NCI-H2171 treated with DMSO at 0.1 percent for 48 hours (cell line): ENCODE measurements around the gene ABCA3.
"Not testable (repeated sequence)": the region's sequence is repeated elsewhere in the genome, so short reads cannot be mapped to it uniquely, and the experiment has no call there.

Experiments used
- DNase-seq: peaks from one replicate; lab custom pipeline; 2025; lab: John Stamatoyannopoulos, UW

ABCA3 gene

DNA sequence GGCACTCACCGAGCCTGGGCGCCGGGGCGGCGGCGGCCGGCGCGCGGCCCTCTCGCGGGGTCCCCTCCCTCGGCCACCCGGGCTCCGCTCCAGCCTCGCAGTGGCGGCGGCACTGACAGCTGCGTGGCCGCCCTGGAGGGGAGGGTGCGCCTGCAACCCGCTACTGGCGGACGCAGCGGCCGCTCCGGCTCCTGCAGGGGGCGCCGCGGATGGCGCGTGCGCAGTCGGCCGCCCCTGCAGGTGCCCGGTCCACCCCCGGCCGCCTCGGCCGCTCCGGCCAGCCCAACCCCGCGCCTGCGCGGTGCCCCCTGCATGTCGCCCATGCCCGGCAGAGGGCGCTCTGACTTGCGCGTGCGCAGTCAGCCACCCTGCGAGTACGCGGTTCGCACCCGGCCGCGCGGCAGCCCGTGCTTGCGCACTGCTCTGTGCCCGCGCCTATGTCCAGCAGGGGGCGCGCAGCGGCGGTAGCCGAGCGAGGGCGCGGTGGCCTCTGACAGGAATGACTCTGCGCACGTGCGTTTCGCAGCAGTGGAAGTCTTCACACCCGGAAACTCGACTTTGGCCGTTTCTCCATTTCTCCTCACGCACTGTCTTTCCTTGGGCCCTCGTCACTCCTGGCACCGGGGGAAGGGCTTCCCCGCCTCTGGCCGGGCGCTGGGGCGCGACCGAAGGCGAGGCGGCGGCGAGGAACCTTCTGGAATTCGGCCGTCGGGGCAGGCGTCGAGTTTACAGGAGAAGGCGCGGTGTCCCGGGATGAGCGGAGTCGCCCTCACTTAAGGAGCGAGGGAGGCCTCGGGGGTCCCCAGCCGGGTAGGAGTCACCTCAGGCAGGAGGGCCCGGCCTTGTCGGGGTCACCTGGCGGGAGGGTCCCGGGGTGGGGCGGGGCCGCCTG, at the start of gene ABCA3:
TSS of gene ABCA3 (minus strand) at position 165 of the 892 bp plus-strand sequence. CDS start 14,262 bp downstream, outside the sequence.
- DNase-seq: peak; percentile 85

DNA sequence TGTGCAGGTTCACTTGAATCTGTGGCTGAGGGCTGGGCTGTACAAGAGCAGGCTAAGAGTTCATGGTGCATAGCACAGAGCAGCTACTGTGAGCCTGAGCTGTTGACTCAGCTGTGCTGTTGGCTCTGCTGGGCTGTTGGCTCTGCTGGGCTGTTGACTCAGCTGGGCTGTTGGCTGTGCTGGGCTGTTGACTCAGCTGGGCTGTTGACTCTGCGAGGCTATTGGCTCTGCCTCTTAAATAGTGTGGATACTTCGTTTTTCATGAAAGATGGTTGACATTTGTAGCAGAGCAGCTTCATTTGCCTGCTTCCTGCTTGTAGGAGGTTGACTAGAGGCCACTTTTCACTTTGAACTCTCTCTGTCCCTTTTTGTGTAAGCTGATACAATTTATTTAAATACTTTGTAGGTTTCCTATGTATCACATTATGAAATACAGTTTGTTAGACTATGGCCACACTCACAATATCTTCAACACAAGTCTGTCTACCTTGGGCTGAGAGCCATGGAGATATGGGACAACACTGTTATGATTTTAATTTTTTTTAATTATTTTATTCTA, 48.4 kb upstream of the ABCA3 start:
- DNase-seq: no peak

DNA sequence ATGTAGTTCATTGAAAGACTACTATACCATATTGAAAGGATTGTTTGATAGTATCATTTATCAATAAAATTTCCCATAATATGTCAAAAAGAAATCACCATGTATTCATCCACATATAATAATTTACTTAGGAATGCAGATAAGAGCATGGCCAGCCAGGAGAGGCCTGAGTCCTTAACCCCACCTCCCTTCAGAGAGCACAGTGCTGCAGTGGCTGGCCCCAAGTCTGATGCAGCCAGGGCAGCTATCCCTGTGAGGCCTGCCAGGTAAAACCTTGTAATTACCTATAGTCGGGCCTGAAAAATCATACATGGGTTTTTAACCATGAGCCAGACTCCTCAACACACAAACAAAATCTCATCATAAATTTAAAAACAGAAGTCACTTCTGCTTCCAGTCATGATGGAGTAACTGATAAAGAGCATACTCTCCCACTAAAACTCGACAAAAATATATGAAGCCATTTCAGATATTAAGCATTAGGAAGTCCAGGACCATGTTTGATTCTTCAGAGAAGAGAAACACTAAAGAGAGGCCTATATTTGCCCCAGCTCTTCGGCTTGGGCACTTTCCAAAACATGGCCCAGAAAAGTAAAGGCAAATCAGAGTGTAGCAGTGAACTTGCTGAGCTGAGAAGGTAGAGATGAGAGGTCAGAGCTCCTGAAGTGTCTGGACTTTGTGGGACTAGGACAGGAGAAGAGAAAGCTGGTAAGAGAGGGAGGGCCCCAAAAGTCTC, 47.8 kb upstream of the ABCA3 start:
- no peak for DNase-seq

GRCh38 chr16:2386990-2387389, 46.5 kb upstream of the ABCA3 start:
- no peak for DNase-seq

DNA sequence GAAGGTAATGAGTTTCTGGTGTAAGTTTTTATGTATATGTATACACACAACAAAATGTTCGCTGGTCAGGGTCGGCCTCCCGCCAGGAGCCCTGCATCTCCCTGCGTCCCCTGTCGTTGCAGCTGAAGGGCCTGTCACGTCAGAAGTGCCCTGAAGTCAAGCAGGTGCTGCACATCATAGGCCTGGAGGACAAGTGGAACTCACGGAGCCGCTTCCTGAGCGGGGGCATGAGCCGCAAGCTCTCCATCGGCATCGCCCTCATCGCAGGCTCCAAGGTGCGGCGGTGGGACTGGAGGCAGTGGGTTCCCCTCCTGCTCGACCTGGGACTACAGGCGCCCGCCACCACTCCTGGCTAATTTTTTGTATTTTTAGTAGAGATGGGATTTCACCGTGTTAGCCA, 45.5 kb upstream of the ABCA3 start:
- DNase-seq: not testable (repeated sequence)

DNA sequence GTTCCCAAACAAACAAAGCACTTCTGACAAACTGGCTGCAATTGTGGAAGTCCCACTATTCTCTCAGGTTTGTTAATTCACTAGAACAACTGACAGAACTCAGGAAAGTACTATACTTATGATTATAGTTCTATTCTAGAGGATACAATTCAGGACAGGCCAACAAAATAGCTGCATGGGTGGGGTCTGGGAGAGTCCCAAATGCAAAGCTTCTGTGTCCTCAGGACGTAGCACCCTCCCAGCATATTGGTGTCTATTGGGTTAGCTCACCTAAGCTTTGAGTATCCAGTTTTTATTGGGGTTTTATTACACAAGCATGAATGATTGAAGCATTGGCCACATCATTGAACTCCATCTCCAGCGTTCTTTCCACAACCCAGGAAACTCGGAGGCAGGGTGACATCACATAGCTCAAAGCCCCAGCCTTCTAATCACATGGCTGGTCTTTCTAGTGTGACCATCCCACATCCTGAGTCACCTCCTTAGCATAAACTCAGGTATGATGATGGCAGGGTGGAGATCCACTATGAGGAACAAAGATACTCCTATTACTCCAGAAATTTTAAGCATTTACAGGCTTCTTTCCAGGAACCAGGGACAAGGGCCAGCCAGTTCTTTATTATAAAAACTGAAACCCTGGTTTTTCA, 44.8 kb upstream of the ABCA3 start:
- DNase-seq: no peak

DNA sequence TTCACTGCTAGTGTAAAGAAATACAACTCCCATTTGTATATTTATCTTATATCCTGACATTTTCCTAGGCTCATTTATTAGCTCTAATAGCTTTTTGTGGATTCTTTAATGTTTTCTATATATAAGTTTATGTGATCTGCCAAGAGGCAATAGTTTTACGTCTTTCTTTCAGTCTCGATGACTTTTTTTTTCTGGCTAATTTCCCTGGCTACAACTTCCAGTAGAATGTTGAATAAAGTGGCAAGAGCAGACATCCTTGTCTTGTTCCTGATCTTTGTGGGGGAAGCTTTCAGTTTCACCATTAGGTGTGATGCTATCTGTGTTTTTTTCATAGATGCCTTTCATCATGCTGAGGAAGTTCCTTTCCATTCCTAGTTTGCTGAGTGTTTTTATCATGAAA, 43.9 kb upstream of the ABCA3 start:
- no peak for DNase-seq

DNA sequence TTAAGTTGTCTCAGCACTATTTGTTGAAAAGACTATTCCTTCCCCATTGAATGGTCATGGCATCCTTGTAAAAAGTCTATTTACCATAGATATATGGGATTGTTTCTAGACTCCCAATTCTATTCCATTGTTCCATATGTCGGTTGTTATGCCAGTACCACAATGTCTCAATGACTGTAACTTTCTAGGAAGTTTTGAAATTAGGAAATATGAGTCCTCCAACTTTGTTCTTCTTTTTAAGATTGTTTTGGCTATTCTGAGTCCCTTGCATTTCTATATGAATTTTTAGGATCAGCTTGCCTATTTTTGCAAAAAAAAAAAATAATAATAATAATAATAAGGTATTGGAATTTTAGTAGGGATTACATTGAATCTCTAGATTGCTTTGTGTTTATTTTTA, 43.0 kb upstream of the ABCA3 start:
- DNase-seq: no peak

- no peak for DNase-seq
Measured at GRCh38 chr16:2374644-2375043, 34.1 kb upstream of the ABCA3 start.

GRCh38 chr16:2373176-2373575, 32.6 kb upstream of the ABCA3 start:
- no peak for DNase-seq

- no peak for DNase-seq
Measured at GRCh38 chr16:2372684-2373083, 32.2 kb upstream of the ABCA3 start.

DNA sequence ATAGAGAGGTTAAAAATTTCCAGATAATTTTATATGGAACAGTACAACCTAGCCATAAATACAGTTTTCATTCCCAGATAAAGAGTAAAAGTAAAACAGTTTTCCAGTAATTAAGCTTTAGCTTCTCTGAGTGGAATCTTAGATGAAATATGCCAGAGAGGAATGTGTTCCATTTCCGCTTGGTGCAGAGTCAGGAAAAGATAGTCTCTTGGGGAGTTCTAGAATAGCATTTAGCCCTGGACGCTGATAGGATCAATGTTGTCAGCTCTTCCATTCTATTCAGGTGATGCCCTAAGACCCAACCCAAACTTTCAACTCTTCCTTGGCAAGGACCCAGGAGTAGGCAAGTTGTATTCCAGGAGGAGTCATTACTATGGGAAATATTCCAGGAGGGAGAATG, 30.9 kb upstream of the ABCA3 start:
- DNase-seq: no peak

DNA sequence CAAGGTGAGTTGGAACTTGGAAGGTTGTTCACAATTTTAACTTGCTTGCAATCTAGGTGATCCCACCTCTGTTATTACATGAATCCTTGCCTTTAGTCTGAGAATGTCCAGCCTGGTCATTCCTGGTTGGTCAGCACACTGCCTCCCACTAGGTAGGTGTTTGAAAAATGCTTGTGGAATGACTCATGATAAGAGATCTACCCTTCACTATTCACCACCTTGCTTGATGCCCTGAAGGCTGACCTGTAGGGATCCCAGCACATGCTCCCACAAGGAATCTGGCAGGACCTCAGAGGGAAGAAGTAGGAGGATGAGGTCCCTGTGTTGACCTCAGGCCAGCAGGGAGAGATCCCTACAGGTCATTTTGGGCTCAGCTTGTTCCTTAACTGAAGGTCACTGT, 30.2 kb upstream of the ABCA3 start:
- no peak for DNase-seq

- no peak for DNase-seq
Measured at GRCh38 chr16:2366660-2367309, 26.3 kb upstream of the ABCA3 start.

DNA sequence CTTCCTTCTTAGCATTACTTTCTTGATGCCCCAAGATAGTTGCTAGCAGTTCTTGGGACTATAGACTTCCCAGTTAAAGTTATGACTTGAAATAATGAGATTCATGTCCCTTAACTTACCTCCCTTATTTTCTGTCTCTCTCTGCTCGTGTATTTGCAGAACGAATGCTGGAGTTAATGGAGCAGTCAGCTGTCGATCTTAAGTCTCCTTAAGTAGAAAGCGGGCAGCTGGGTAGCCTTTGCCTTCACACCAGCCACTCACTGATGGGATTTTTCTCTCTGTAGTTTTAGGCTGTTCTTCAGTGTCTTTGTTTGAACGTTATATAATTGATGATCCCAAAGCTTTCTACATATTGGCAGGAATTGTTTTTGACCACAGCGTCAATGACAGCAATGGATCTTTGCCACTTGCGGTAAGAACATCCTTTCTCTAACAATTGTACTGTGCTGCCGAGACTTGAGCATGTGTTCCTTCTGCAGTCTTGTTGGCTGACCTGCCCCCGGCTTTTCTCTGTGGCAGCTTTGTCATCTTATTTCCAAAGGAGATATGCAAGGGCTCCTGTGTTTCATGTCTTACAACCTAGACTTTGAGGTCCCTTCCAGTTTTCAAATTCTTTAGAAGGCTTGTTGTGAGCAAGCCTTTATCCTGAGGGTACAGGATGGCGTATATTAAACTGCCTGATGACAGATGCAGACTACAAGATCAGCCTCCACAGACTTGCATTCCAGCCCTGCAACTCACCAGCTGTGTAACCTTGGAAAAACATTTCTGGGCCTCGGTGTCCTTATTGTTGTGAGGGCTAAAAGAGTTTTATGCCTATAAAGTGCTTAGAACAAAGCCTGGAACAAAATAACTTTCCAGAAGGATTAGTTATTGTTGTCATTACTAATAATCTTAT, 25.1 kb upstream of the ABCA3 start:
- DNase-seq: no peak

DNA sequence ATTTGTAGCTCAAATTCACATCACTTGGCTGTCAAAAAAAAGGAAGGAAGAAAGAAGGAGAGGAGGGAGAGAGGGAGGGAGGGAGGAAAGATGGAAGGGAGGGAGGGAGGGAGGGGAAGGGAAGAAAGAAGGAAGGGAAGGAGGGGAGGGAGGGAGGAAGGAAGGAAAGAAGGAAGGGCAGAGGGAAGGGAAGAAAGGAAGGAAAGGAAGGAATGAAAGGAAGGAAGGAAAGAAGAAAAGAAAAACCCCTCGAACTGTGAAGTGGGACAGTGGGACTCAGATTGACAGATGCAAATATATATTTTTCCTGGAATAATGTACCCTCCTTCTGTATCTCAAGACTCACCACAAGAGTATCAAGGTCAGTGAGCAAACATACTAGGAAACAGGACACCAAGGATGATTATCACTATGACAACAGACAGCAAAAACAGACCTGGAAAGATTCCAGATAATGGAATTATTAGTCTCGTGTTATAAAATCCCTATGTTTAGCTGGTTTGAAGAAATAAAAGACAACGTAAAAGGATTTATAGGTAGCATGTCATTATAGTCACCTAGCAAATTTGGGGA, 24.2 kb upstream of the ABCA3 start:
- peak; percentile 34 for DNase-seq

DNA sequence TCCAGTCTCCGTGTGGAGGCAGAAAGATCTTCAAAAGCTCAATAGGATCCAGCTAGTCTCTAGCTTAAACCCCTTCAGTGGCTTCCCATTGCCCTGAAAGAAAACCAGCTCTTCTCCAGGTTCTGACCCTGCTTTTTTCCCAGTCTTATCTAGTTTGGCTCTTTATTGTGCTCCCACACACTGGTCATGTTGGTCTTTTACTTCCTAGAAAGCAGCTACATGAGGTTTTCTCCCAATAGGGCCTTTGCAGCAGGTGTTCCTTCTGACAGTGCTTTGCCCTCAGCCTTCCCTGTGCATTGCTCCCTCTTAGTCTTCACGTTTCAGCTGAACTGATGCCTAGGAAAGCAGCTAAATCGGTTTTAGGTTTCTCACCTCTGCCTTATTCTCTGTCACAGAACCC, 21.7 kb upstream of the ABCA3 start:
- no peak for DNase-seq

DNA sequence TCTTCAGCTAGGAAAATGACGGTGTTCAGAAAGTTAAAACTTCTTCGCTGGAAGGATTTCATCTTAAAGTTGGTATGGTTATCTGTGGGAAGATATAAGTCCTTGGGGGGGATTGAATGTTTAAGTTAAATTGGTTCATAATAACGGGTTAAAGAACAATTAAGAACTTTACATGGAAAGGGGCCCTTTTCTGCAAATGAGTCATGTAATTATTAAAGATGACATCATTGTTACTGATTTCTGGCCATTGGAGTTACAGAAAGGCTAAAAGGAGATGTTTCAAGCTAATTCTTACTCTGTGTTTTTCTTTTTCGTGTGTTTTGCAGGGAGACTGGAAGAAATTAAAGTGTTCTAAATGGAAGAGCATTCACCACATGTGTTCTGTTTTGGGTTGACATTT, 20.6 kb upstream of the ABCA3 start:
- no peak for DNase-seq

DNA sequence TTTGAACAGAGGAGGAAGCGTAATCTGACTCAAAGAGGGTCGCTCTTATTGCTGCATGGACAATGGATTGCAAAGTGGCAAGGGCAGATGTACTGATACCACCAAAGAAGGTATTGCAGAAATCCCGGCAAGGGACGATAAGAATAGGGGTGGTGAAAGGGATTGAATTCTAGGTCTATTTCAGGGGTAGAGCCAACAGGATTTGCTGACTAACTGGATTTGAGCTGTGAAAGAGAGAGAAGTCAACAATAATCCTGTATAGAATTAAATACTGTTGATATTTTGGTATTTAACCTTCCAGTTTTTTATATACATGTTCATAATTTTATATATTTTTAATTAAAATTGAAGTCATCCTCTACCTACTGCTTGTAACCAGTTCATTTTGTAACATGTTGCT, 19.4 kb upstream of the ABCA3 start:
- DNase-seq: no peak

- DNase-seq: no peak
Measured at GRCh38 chr16:2358811-2359210, 18.3 kb upstream of the ABCA3 start.

DNA sequence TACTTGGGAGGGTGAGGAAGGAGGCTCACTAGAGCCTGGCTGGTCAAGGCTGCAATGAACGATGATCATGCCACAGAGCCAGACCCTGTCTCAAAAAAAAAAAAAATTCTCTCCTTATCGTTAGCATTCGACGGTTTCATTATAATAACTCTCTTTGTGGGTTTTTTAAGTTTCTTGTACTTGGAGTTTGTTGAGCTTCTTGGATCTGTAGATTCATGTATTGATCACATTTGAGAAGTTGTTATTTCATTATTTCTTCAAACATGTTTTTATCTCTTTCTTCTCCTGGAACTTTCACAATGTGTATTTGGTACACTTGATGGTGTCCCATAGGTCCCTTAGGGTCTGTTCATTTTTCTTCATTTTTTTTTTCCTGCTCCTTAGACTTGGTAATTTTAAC, 16.8 kb upstream of the ABCA3 start:
- no peak for DNase-seq
